Thyroid gland (tissue), 4 donors: ENCODE results near the gene USP27X.

Experiments
- POLR2A ChIP-seq, 2 donors: fragments of 450-650 bp; IDR thresholded peaks; one replicate each; pipeline ENCODE4 v1.6.1; 2017; ENCODE audit warnings: antibody characterized with exemption in 2 of 2, mild to moderate bottlenecking in 2 of 2, moderate library complexity in 1 of 2
- TF ChIP-seq, protein P1 (sequence below), 6 experiments: fragments of 200-600 bp in 3 of 6; fragments of 450-650 bp in 3 of 6; sonication (generic) in 3 of 6; IDR thresholded peaks; one replicate each; pipeline ENCODE4 v1.5.1; 2016 to 2019; ENCODE audit warnings: antibody characterized with exemption in 6 of 6, mild to moderate bottlenecking in 2 of 6, inconsistent platforms in 1 of 6, moderate library complexity in 1 of 6

DNA sequence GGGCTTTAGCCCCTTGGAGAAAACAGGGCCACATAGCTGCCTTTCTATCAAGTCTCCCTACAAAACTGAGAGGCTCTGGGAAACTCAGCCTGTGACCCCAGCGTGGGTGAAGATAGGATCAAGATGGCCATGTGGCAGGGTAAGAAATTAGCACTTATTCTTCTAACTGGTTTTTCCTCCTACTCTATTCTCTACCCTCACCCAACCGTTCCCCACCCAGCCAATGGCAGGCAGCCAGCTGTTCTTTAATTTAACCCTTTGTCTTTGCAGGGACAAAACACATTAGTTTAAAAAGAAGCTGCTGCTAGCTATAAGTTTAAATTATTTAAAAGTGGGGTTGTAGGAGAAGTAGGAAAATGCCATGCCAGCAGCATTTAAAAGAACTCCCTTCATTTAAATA is 45.9 kb downstream of the USP27X start:
- TF ChIP-seq, protein P1, sequence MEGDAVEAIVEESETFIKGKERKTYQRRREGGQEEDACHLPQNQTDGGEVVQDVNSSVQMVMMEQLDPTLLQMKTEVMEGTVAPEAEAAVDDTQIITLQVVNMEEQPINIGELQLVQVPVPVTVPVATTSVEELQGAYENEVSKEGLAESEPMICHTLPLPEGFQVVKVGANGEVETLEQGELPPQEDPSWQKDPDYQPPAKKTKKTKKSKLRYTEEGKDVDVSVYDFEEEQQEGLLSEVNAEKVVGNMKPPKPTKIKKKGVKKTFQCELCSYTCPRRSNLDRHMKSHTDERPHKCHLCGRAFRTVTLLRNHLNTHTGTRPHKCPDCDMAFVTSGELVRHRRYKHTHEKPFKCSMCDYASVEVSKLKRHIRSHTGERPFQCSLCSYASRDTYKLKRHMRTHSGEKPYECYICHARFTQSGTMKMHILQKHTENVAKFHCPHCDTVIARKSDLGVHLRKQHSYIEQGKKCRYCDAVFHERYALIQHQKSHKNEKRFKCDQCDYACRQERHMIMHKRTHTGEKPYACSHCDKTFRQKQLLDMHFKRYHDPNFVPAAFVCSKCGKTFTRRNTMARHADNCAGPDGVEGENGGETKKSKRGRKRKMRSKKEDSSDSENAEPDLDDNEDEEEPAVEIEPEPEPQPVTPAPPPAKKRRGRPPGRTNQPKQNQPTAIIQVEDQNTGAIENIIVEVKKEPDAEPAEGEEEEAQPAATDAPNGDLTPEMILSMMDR (IDR thresholded peaks at IDR 0.05), result no peak
- no peak for TF ChIP-seq POLR2A (IDR thresholded peaks at IDR 0.05)
